ENCODE measurements around the gene COPS7B. TPM values are rescaled to one million over a fixed set of nuclear protein-coding genes. Genes with fewer than 3 reads are reported as not detected.

Gene COPS7B
- polyA plus RNA-seq, 2 of the 4 experiments (the other 2 are of a cell fraction), result 34.3 to 54.9 TPM

GRCh38 chr2:231856959-231857358 lies 70.7 kb downstream of the COPS7B start:
- ChIA-PET CTCF (interaction anchor here (7.8 kb wide), 1 partner anchor 42 kb away, joined by 71 read pairs; no protein-coding TSS in a partner anchor), POLR2A (no interaction called here)
- no peak for DNase-seq (ENCODE audit: low read depth in 1 of 2, low spot score in 1 of 2)
- H3K27ac ChIP-seq, result no peak overlapping the region
- no peak for FAIRE-seq
- H3K4me1 ChIP-seq, result no peaks in the 10 kb centered on the region
- no peak overlapping the region for H3K4me3 ChIP-seq
- H3K4me2 ChIP-seq, result no peak overlapping the region
- TF ChIP-seq HMGXB4 (CRISPR knock-in tag; IDR thresholded peaks at IDR 0.05; ENCODE audit: borderline replicate concordance) (no peak), EHMT2 (IDR thresholded peaks at IDR 0.05; ENCODE audit: low read depth) (no peak), ZSCAN20 (CRISPR knock-in tag; IDR thresholded peaks at IDR 0.05) (no peak), NPAS2 (CRISPR knock-in tag; IDR thresholded peaks at IDR 0.05; ENCODE audit: borderline replicate concordance) (no peak), SMC3 (IDR thresholded peaks at IDR 0.05) (no peak), HOXB13 (CRISPR knock-in tag; IDR thresholded peaks at IDR 0.05; ENCODE audit: low read depth) (no peak), MYC (IDR thresholded peaks at IDR 0.05; ENCODE audit: borderline replicate concordance, low read length) (no peak), TP53 (CRISPR knock-in tag; IDR thresholded peaks at IDR 0.05) (no peak), HDAC2 (IDR thresholded peaks at IDR 0.05) (no peak), CTCF (IDR thresholded peaks at IDR 0.05) (no peak)
- TF ChIP-seq, protein P1, sequence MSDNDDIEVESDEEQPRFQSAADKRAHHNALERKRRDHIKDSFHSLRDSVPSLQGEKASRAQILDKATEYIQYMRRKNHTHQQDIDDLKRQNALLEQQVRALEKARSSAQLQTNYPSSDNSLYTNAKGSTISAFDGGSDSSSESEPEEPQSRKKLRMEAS (IDR thresholded peaks at IDR 0.05), result no peak
- TF ChIP-seq, protein P2, sequence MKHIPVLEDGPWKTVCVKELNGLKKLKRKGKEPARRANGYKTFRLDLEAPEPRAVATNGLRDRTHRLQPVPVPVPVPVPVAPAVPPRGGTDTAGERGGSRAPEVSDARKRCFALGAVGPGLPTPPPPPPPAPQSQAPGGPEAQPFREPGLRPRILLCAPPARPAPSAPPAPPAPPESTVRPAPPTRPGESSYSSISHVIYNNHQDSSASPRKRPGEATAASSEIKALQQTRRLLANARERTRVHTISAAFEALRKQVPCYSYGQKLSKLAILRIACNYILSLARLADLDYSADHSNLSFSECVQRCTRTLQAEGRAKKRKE (CRISPR knock-in tag; IDR thresholded peaks at IDR 0.05; ENCODE audit: low read depth), result no peak
- ATAC-seq, result no peak
- WGBS (ENCODE audit: missing lambda C conversion rate), result 61% methylated on average over 6 of the region's 6 CpGs
- no peaks in the 10 kb centered on the region for H3K9me3 ChIP-seq

Small RNA genes lying within 50 kb of the gene (small RNA-seq; reads per million reads assigned to genes)
- 0 reads per million in 6 experiments for gene AC073476.4

Other genes starting within 250 kb of the COPS7B start
- not detected in 2 replicates for gene TEX44, start 193.6 kb upstream of the COPS7B start, polyA plus RNA-seq (2011; rRNA removed)
- gene TEX44, start 193.6 kb upstream of the COPS7B start, polyA plus RNA-seq (2017; fragmentation: RNase III; extraction: RNeasy Plus Mini Kit Qiagen cat#74134 plus additional on column Dnase treatment), result not detected in 3 replicates
- 434 and 1,191 TPM in 2 replicates for gene PTMA, start 77.9 kb upstream of the COPS7B start, polyA plus RNA-seq (2011; rRNA removed)
- 2,232 to 2,533 TPM (median 2,360 TPM) in 3 replicates for gene PTMA, start 77.9 kb upstream of the COPS7B start, polyA plus RNA-seq (2017; fragmentation: RNase III; extraction: RNeasy Plus Mini Kit Qiagen cat#74134 plus additional on column Dnase treatment)
- gene PDE6D, start 5.2 kb upstream of the COPS7B start, polyA plus RNA-seq (2011; rRNA removed), result 51.3 and 56.0 TPM in 2 replicates
- gene PDE6D, start 5.2 kb upstream of the COPS7B start, polyA plus RNA-seq (2017; fragmentation: RNase III; extraction: RNeasy Plus Mini Kit Qiagen cat#74134 plus additional on column Dnase treatment), result 20.9 to 27.4 TPM (median 27.3 TPM) in 3 replicates
- not detected in 2 replicates for gene NPPC, start 140.0 kb downstream of the COPS7B start, polyA plus RNA-seq (2011; rRNA removed)
- 0.12 TPM in 1 of 3 replicates, not detected in the others for gene NPPC, start 140.0 kb downstream of the COPS7B start, polyA plus RNA-seq (2017; fragmentation: RNase III; extraction: RNeasy Plus Mini Kit Qiagen cat#74134 plus additional on column Dnase treatment)
- gene DIS3L2, start 175.3 kb downstream of the COPS7B start, polyA plus RNA-seq (2011; rRNA removed), result 15.4 and 16.7 TPM in 2 replicates
- 14.9 to 15.7 TPM (median 15.6 TPM) in 3 replicates for gene DIS3L2, start 175.3 kb downstream of the COPS7B start, polyA plus RNA-seq (2017; fragmentation: RNase III; extraction: RNeasy Plus Mini Kit Qiagen cat#74134 plus additional on column Dnase treatment)

Data from A549 (cell line).